Measurements from ENCODE around the gene TERT.

TERT gene

DNA sequence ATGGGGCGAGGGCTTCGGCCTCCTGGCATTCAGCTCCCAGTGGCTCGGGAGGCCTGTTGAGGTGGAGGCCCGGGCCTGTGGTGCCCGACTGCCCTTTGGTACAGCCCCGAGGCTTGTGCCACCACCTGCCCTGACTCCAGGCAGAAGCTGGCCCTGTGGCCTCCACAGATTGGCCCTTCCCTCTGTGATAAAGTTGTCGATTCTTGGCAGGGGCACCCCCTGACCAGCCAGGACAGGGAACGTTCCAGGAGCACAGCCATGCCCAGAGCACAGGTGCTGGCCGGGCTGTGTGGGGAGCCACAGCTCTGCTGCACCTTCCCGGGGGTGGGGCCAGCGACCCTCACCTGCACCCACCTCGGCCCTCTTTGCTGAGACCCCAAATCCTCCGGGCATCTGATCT lies 37.0 kb downstream of the TERT start:
- no peak for DNase-seq (ENCODE audit: low read depth)
- no peak for TF ChIP-seq CTCF (IDR thresholded peaks at IDR 0.05; ENCODE audit: low read depth, low read length, missing control alignments)
- H3K4me3 ChIP-seq (ENCODE audit: low read depth, low read length): no peak overlapping the region

- TF ChIP-seq CTCF (IDR thresholded peaks at IDR 0.05; ENCODE audit: low read depth, low read length, missing control alignments): no peak
- H3K4me3 ChIP-seq (ENCODE audit: low read depth, low read length): no peak overlapping the region
- DNase-seq (ENCODE audit: low read depth): no peak
These were observed 37.5 kb downstream of the TERT start for GRCh38 chr5:1257363-1257762.

DNA sequence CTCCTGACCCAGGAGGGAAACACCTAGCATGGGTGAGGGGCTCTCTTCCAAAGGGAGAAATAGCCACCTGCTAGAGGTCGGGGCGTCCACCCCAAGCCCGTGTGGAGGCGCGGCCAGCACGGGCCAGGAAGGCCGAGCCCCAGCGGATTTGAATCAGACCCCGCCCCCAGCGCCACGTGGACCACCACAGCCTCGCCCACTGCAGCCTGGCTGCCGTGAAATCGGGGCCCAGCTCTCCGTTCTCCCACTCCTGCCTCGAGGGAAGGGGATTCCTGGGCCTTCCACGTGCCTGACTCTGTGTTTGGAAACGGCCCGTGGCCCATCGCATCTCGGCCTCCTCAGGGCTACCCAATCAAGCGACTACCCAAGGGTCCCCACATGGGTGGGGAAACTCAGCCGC lies 38.1 kb downstream of the TERT start:
- DNase-seq (ENCODE audit: low read depth): no peak
- H3K4me3 ChIP-seq (ENCODE audit: low read depth, low read length): no peak overlapping the region
- TF ChIP-seq CTCF (IDR thresholded peaks at IDR 0.05; ENCODE audit: low read depth, low read length, missing control alignments): no peak

DNA sequence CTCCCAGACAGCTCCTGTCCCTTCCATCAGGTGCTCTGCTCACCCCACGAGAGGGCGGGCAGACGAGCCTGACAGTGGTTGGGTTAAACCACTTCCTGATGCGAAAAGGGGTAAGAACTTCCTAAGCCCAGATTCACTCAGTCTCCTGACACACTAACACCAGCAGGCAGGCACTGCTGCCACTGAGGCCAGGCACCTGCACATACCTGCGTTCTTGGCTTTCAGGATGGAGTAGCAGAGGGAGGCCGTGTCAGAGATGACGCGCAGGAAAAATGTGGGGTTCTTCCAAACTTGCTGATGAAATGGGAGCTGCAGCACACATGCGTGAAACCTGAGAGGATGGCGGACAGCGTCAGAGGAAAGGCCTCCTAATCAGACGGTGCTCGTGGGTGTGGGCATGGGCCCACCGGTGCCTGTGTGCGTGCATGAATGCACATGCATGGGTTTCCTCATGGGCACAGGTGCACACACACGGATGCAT lies 39.7 kb downstream of the TERT start:
- no peak for TF ChIP-seq CTCF (IDR thresholded peaks at IDR 0.05; ENCODE audit: low read depth, low read length, missing control alignments)

DNA sequence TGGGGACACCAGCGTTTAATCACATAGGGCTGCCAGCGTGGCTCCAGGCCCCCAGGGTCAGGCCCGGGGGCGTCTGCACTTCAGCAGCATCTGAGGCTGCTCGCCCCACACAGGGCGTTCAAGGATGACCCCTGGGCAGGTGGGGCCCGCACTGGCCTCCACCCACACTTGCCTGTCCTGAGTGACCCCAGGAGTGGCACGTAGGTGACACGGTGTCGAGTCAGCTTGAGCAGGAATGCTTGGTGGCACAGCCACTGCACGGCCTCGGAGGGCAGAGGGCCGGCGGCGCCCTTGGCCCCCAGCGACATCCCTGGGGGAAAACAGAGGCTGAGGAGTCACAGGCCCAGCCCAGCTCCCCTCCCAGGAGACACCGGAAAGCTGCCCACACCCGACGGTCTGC lies 40.7 kb downstream of the TERT start:
- DNase-seq (ENCODE audit: low read depth): no peak
- no peak overlapping the region for H3K4me3 ChIP-seq (ENCODE audit: low read depth, low read length)
- TF ChIP-seq CTCF (IDR thresholded peaks at IDR 0.05; ENCODE audit: low read depth, low read length, missing control alignments): no peak

More for the DNA sequence above, 39.7 kb downstream of the TERT start:
- DNase-seq (ENCODE audit: low read depth): no peak
- H3K4me3 ChIP-seq (ENCODE audit: low read depth, low read length): no peak overlapping the region

DNA sequence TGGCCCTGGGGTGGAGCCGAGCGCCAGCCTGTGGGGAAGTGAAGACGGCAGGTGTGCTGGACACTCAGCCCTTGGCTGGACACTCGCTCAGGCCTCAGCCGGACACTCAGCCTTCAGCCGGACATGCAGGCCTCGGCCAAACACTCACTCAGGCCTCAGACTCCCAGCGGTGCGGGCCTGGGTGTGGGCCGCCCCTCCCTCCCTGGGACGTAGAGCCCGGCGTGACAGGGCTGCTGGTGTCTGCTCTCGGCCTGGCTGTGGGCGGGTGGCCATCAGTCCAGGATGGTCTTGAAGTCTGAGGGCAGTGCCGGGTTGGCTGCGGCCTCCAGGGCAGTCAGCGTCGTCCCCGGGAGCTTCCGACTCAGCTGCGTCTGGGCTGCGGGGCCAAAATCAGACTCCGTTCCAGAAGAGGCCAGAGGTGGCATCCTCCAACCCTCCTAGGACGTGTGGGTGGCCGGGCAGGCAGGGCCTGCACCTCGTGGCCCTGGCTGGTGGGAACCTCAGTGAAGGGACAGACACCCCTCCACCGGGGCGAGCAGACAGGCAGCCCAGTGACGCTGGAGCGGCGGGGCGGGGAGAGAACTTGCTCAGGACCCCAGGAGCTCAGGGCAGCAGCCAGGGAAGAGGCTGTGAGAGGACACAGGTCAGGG lies 41.3 kb downstream of the TERT start:
- no peak for TF ChIP-seq CTCF (IDR thresholded peaks at IDR 0.05; ENCODE audit: low read depth, low read length, missing control alignments)
- no peak overlapping the region for H3K4me3 ChIP-seq (ENCODE audit: low read depth, low read length)
- DNase-seq (ENCODE audit: low read depth): no peak

GRCh38 chr5:1252681-1253080 lies 42.2 kb downstream of the TERT start:
- no peak for TF ChIP-seq CTCF (IDR thresholded peaks at IDR 0.05; ENCODE audit: low read depth, low read length, missing control alignments)
- H3K4me3 ChIP-seq (ENCODE audit: low read depth, low read length): no peak overlapping the region
- no peak for DNase-seq (ENCODE audit: low read depth)

All from GM12864 (cell line).